Nucleus accumbens (tissue), 56 donors: ENCODE data around the gene GSX1.
"Not testable (repeated sequence)": the region's sequence is repeated elsewhere in the genome, so short reads cannot be mapped to it uniquely, and the experiment has no call there.

Source experiments
- DNase-seq, 56 donors: peaks; one replicate each; lab custom pipeline; 2025; lab: John Stamatoyannopoulos, UW

GSX1 gene

GRCh38 chr13:27792393-27793218, at the start of gene GSX1:
GSX1 (plus strand) TSS chr13:27792483; CDS start chr13:27792691, 208 bp downstream.
- DNase-seq: peak in 38 of 56 donors; percentile 3 to 65 (median 22)

GRCh38 chr13:27744801-27745200, 47.5 kb upstream of the GSX1 start:
- peak in 19 of 56 donors; percentile 1 to 33 (median 9) for DNase-seq

- no peak for DNase-seq
These were observed 47.0 kb upstream of the GSX1 start for GRCh38 chr13:27745301-27745700.

DNA sequence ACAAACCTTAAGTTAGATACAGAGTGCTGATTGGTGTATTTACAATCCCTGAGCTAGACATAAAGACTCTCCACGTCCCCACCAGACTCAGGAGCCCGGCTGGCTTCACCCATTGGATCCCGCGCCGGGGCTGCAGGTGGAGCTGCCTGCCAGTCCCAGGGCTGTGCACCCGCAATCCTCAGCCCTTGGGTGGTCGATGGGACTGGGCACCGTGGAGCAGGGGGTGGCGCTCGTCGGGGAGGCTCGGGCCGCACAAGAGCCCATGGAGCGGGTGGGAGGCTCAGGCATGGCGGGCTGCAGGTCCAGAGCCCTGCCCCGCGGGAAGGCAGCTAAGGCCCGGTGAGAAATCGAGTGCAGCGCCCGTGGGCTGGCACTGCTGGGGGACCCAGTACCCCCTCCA, 44.1 kb upstream of the GSX1 start:
- DNase-seq: not testable (repeated sequence)

DNA sequence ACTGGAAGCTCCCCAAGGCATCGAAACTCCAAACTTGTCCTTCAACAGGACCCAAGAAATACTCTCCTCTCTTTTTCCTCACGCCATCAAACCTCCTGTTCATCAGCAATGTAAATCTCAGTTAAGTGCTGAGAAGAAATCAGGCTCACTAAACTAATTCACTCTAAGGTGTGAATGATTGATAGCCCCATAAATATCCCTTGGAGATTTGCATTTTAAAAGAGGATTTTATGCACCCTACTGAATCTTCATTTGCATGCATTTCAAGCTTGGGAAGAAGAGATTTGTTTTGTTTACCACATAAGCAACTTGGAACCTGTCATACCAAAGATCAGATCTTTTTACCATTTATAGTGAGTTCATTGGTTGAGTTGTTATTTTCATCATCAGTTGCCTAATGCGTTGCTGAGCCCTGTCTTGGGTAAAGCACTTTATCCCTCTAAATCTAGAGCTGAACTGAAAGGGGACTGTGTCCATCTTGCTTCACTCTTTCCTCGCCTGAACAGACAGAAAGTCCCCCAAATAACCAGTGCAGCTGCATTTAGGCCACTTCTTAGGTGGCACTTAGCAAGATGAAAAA, 40.2 kb upstream of the GSX1 start:
- DNase-seq: no peak

GRCh38 chr13:27765650-27766049, 26.6 kb upstream of the GSX1 start:
- no peak for DNase-seq

- peak in 2 of 56 donors; percentile 3 to 12 for DNase-seq
These were observed 21.5 kb upstream of the GSX1 start for GRCh38 chr13:27770809-27771208.

DNA sequence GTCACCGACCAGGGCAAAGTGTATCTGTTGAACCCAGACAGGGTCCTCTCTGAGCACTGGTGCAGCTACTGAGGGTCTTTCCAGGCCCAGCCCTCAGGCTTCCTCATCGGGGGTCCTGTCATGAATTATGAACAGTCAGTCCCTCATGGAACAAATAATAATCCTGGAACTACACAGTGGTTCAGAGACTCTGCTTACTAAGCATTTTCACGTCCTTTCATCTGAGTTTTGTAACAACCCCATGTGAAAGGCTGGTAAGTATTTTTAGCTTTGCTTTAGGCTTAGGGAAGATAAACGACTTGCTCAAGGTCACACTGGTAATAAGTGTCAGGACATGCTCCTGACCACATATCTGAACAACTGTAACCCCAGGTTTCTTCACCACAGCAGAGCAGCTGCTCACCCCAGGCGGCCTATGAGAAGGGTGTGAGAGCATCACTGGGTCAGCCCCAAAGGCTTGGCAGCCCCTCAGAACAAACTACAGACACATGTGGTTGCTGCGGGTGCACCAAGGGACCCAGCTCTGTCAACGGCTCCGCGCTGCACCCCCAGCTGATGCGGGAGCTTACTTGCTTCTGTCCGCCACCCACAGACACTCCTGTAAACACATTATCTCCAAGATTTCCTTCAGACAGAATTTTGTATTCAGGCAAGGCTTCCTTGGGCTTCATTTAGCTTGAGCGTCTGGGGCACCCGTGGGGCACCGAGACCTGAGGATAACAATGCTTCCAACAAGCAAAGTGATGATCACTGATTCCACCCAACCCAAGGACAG, 19.4 kb upstream of the GSX1 start:
- no peak for DNase-seq

DNA sequence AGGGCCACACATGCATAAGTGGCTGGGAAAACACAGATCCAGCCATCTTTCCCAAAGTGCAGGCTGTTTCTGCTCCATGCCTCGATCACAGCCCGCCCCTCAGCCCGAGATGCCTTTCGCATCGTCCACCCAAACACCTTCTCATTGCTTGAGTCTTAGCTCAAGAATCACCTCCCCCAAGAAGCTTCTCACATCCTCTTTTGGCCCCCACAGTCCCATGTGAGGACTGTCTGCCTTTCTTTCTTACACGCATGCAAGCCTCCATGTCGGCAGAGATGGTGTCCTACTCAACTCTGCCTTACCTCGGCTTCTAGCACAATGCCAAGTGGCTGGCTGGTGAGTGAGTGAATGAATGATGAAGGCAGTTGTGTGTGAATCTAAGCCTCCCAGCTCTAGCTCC, 18.1 kb upstream of the GSX1 start:
- DNase-seq: no peak

DNA sequence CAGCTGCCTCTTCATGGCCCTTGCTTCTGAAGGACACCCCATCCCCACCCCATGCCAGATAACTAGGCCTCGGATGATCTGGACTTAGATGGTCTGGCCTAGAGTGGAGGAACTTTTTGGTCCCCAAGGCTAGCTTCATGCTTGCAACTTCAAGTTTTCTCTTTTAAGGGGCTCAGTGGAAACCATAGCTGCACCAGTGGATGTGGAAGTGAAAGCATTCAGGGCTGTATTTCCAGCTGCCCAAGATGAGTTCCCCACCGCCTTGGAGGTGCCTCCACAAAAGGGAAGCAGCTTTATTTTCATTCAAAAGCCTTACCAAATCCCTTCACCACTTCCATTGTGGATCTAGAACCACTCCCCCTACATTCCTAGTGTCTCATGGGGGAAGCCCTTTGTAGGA, 17.6 kb upstream of the GSX1 start:
- no peak for DNase-seq

DNA sequence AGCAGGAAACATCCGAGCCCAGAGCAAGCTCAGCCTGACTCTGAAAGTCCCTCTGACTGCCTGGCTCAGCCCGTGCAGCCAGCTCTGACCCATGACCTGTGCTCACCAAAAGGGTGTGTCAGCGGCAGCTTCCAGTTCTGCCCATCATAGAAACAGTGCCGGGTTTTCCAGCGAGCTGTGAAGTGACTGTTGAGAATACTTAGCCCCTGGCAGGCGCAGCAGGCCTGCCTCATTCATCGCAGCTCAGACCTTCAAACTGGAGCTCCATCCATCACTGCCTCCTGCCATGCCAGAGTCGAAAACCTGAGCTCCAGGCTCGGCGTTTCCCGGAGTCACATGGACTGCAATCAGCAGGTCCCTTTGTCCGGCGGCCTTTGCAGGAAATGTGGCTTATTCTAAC, 16.3 kb upstream of the GSX1 start:
- no peak for DNase-seq

DNA sequence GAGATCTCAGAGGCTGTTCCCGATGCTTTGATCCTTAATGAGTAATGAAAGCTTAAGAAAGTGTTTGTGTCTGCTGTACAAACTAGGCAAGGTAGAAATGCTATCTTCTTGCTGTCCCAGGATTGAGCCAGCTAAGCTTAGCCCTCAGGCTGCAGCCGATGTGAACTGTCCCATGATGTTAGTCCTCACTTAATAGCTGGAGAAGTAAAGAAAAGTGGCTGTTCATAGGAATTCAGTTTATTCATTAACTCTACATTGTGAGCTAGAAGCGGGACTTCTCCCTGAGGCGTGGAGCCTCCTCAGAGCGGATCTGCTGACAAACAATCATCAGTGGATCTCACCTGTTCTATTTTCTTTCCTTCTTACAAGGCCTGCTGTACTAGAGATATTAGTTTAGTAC, 10.1 kb upstream of the GSX1 start:
- no peak for DNase-seq

- DNase-seq: peak in 6 of 56 donors; percentile 5 to 13 (median 8)
These were observed 9.2 kb upstream of the GSX1 start for GRCh38 chr13:27783111-27783510.

GRCh38 chr13:27788271-27788670, 4.0 kb upstream of the GSX1 start:
- no peak for DNase-seq

DNA sequence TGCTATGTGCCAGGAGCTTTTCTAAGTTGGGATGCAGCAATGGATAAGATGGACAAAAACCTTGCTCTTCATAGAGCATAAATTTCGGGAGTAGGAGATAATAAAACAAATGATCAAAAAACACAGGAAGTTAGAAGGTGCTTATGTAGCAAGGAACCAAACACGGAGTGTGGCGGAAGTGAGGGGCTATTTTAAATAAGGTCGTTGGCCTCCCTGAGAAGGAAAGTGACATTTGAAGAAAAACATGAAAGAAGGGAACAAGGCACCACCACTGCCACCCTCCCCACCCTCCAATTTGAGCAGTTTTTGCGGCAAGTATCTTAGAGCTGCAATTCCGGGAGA, 3.2 kb upstream of the GSX1 start:
- DNase-seq: no peak

- no peak for DNase-seq
These were observed 2.6 kb upstream of the GSX1 start for GRCh38 chr13:27789495-27790303.

GRCh38 chr13:27790523-27790922, 1.8 kb upstream of the GSX1 start:
- no peak for DNase-seq

DNA sequence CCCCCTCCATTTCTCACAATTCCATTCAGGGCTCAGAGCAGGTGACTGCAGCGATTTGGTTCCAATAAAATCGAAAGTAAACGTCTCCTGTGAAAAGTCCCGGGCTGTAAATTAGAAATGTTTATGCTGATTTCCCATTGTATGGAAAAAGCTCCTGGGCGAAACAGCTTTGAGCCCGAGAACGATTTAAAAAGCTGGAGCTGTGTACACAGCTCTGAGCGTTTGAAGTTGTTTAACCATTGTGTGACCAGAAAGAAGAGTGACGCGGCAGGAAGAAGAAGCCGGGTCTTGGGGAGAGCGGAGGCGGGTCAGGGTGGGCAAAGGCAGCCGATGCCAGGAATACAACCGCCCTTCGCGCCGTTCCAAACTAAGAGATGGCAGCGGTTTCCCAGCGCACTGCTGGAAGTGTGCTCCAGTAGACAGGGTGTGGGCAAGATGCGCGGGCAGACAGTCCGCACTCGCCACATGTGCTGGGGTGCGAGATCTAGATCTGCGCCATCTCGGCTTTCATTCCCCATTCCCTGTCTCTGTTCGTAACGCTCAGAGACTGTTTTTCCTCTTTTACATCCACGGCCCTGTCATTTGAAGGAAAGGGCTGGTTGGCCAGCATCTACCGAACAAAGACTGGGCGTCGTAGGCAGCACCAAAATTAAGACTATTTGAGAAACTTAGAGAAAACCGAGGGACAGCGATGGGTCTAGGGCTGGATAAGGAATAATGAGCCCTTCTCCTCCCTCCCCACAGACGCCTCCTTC, 960 bp upstream of the GSX1 start:
- no peak for DNase-seq

DNA sequence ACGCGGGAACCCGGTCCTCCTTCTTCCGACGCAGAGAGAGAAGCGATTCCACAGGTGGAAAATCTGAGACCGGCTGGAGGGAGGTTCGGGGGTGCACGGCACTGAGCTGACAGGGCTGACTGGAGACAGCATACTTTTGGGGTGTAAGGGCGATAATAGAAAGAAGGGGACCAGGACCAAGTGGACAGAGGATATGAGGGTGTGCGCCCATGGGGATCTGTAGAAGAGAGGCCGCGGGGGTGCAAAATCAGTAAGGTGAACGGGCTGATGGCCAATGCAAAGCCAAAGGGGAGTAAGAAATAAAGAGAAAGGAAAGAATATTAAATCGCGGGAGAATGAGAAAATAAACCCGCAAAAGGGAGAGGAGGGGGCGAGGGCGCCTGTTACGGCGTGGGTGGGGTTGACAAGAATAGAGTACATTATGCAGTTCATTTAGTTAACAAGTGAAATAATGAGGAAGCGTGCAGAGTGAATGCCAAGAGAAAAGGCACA, 336 bp upstream of the GSX1 start:
- no peak for DNase-seq
